Activated CD4-positive, alpha-beta T cell treated with anti-CD3 and anti-CD28 coated beads, Interleukin-10, Interleukin-2, amounts not matched to agents 100 ng/mL and 50 ng/mL, durations not matched to agents 16 hours and 8 hours (primary cell): Measurements from ENCODE around the gene MBNL1.

Experiments
- DNase-seq: peaks from one replicate; pipeline ENCODE4 v3.0.0-alpha.2; 2020

Gene MBNL1

DNA sequence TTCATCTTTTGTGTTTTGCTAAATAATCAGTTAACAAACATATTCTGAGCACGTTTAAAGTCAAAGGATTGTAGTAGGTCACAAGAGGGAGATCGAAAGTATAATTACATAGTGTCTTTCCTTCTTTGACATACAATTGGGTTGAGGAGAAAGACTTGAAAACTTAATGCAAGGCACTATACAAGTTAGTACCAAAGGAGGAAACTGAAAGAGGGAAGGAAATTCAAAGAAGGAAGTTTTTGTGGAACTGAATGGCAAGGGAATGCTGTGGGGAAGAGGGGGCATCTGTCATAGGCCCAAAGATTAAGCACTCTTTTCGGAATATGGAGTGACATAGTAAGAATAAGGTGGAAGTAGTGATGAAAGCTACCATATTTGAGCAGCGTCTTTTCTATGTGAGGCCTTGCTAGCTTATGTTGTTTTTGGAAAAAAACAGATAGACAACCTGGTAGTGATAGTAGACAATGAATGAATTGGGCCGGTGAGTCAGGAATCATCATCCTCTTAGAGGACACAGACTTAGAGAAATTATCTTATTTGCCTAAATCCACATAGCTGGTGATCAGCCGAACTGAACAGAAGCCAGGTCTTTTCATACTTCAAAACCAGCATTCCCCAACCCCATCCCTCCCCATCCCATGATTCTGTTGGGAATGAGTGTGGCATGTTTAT, 10.2 kb downstream of the MBNL1 start:
- no peak for DNase-seq

DNA sequence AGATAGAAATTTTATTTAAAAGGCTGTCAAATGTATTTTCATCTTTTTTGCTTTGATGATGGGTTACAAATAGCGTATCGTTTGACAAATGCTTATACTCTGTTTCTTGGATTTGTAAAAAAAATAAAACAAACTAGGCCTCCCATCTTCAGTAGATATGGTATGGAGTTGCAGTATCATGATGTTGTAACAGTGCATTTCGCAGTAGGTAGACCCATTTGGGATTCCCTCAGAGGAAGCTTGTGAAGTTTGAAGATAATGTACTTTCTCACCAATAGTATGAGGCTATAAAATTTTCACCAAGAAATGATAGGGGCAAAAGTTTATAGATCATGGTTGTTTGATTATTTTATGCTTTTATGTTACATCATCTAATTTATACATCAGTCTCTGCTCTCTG, 10.8 kb downstream of the MBNL1 start:
- DNase-seq: no peak

DNA sequence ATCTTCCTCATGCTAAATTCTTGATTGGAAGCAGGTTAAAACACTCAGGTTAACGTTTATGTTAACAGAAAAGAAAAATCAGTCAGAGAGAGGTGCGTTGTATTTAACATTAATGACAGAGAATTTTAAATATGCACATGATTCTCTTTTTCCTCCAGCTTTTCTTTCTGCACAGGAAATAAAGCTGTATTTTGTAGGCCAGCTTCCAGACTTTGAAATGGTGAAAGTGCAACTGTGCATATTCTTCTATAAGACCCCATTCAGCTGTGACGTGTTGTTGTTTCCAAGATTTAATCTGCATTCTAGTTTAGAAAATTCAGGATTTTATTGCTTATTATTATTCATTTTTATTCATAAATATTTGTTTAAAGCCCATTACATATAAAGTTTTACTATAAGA, 11.8 kb downstream of the MBNL1 start:
- no peak for DNase-seq

DNA sequence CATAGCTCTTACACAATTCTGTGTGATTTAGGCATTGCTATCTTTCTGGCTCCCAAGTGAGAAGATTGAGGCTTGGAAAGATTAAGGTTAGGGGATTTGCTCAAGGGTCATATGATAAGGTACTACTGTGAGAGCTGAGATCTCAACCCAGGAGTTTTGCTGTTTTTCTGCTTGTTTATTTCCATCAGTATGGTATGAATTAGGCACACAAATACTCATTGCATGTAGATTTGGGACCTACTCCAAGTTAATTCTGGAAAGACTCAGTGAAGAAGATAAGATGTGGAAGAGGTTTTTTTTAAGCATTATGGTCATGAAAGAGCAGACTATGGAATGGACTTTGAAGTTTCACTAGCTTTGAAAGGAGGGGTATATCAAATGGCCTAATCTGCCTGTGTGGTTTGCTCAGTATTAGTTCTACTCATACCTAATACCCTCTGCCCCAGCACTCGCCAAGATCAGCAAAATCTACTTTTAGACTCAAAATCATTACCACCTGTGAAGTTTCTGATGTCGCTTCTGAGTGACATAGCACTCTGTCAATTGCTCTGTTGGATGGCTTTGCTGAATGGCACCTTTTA, 12.5 kb downstream of the MBNL1 start:
- DNase-seq: peak; percentile 68

DNA sequence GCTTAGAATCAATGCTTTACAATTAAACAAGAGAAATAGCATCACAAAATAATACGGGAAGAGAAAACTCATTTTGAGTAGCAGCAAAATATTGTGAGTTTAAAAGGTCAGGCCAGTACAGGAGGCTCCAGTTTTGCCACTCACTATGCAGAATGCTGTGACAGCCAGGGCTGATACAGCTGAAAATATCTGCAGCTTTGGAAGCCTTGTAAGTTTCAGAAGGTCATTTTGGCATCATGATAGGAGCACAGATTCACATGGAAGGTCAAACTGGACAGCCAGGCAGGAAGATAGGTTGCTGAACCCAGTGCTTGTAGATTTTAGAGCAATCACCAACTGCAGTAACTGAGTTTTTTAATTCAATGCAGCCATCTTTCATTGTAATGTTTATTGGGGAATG, 14.1 kb downstream of the MBNL1 start:
- DNase-seq: no peak

DNA sequence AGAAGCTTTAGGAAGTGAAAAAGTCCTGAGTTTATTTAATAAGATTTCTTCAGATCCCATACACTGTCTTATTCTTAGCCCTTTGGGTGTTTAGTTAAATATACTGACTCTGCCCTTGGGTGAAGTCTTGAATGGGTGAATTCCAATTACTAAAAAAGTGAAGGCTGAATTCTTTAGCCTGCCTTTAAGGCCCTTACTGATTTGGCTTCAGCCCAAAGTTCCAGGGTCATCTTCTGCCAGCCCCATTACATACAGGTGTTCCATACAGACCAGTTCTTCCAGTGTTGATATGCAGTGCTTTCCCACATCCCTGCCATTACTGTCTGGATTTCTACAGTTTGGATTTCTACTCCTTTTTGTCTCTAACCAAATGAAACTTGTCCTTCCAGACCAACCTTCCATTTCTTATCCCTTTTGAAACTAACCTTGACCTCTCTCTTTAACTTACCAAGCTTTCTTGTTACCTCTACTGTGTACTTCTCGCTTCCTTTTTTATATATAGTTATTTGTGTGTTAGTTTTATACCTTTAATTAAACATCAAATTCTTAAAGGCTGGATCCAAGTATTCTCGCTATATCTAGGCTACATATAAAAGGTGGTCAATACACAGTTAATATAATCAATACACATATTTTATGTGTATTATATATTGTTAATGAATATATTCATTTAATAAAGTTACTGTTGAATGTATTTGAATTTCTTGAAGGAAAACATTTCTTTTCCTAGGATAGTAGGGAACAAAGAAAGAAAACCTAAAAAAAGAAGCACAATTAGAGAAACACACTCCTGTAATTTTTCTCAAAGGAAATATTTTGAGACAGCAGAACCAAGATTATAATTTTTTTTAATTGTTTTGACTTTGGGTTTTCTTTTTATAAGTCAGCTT, 15.0 kb downstream of the MBNL1 start:
- no peak for DNase-seq

DNA sequence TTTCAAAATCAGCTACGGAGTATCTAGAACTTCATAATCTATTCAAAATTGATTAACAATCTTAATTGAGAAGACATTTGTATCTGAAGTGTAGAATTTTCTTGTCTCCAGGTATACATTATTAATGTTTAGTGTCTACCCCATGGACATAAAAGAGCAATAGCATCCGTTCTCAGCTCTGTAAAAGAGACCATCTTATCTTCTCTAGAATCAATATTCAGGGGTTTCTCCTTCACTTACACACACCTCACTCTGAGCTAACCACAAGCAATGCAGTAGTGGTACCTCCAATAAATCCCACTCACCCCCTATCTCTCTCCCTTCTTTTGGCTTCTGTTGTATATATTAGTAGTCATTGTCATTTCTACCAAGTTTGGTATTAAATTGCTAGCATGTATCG, 16.2 kb downstream of the MBNL1 start:
- peak; percentile 45 for DNase-seq

DNA sequence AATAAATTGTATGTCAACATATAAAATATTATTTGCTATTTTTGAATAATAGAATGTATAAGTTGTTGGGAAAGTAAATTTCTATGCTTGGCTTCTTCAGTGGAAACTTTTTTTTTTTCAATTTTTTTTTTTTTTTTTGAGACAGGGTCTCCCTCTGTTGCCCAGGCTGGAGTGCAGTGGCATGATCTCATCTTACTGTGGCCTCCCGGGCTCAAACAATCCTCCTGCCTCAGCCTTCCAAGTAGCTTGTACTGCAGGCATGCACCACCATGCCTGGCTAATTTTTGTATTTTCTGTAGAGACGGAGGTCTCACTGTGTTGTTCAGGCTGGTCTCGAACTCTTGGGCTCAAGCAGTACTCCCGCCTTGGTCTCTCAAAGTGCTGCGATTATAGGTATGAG, 16.8 kb downstream of the MBNL1 start:
- no peak for DNase-seq

DNA sequence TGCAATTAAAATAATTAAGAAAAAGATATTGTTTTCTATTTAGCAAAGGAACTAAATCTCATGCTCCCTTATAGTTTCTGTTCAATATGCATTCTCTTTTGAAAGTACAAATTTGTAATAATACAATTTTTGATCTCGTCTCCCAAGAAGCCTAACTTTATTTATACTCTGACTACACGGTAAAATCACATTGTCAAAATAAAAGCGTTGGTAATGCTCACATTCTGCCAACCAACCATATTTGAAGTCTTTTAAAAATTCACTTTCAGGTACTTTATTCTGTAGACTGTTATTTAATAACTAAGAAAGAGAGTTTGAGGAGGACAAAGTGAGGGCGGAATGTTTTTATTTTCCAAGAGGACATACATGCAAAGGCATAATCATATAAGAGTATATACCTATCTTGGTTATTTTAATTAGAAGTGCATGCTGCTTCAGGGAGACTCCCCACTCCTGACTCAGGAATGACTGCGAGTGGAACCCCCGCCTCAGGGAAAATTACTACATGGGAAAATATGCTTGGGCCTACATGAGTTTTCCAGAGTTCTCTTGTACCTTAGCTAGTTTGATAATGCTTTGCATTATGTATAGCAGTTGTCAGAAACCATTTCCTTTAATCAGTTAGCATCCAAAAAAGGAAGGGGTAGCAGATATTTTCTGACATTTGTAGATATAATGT, 19.3 kb downstream of the MBNL1 start:
- no peak for DNase-seq

DNA sequence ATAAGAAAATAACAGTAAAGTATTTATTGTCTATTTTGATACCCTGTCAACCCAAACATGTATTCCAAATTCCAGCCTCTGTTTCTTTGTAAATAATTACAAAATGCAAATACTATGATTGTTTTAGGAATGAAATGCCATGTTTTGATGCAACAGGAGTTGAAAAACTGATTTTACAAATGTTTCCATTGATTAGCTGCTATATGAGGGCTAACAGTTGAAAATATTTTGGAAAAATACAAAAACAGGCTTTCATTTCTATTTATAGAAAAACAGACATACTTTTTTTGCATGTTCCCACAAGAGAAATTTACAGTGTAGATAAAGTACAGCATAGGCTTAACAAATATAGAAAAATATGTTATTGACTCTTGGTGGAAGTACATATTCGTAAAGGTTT, 20.0 kb downstream of the MBNL1 start:
- no peak for DNase-seq

DNA sequence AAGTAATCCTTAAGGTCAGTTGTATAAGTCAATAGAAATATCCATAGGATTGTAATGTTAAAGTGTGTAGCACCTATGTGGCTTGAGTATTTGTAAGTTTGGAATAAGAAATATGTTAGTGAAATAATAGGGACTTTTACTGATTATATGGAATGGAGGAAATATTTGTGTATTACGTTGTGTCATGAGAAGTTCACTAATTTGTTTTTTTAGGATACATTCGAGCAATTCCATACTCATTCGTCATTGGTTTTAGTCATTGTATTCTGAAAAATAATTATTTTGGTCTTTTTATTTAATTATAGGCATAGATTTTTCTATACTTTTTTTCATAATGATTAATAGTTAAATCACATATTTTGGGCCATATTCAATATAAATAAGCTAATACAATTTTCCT, 21.0 kb downstream of the MBNL1 start:
- no peak for DNase-seq

DNA sequence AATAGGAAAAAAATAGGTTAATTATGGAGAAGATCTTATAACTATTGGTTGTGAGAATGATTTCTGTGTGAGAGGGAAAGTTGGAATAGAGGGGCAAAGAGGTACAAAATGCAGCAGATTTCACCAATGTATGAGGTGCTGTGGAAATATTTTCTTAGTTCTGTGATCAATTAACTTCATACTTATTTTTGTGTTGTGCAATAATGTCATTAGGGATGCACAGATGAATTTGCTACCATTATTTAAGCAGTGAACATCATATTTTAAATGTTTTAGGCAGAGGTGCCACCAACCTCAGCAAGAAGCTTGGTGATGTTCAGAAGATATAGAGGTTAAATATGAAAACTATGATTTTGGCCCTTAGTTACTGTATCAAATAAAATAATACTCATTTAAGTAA, 21.6 kb downstream of the MBNL1 start:
- no peak for DNase-seq

DNA sequence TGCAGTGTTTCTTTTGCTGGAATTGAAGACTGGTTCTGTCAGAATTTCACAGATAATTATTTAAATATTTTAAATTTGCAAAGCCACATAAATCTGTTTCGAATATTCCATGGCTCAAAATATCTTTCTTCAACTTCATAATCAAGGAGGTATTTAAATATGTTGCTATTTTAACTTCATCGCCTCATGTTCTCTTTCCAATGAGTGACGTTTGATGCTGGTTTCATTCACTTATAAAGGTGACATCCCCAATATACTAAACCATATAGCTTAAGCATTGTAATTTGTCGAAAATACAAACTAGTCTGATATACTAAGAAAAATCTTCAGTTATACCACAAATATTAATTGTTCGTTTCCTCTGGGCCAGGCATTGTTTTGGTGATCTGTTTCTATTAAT, 22.5 kb downstream of the MBNL1 start:
- no peak for DNase-seq

DNA sequence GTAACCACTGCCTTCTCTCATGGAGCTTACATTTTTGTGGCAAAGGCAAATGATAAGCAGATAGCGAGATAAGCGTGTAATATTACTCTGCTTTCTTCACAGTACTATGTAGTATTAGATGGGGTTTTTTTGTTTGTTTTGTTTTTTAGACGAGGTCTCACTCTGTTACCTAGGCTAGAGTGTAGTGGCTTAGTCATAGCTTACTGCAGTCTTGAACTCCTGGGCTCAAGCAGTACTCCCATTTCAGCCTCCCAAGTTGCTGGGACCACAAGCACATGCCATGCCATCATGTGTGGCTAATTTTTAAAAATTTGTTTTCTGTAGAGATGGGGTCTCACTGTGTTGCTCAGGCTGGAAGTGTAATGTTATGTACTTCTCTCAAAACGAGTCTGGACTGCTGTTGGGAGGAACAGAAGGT, 22.9 kb downstream of the MBNL1 start:
- DNase-seq: no peak

DNA sequence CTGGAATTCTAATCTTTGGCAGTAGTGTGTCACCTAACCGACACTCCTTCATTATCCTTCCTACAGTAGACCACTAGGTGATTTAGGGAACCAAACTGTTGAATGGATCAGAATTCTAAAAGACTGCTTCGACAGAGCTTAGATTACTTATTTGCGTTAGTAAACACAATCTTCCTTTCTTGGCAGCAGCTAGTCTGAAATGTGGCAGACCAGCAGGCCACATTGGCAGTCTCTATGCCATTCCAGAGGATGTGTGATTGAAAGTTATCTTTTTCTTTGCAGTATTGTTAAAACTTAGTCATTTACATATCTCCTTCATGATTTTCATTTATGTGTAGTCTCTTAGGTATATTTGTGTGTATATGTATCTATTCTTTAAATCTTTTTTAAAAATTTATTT, 23.6 kb downstream of the MBNL1 start:
- no peak for DNase-seq

DNA sequence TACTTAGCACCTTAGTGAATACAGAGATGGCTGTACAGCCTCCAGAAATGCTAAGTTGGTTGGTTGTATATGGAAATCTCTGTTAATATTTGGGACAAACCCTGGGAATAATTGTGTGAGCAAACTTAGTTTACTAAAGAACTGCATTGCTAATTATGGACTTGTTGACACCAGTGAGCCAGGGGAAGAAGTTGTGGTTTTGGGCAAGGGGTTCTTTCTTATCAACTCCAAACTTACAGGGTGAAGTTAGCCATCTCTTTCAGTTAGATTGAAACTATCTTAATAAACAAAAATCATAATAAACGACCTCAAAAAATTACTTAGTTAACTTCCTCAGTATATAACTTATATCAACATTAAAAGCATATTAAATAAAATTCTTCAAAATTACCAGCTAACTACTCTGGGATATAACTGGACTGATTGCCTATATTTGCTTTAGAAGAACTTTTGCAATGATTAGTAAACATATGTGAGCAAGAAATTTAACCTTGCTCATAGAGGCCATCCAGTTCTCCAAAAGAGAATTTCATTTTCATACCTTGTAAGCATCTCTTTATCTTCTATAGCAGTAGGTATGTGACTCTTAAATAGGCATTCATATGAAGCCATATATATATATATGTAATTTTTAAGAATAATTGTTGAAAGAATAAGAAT, 24.7 kb downstream of the MBNL1 start:
- DNase-seq: no peak

DNA sequence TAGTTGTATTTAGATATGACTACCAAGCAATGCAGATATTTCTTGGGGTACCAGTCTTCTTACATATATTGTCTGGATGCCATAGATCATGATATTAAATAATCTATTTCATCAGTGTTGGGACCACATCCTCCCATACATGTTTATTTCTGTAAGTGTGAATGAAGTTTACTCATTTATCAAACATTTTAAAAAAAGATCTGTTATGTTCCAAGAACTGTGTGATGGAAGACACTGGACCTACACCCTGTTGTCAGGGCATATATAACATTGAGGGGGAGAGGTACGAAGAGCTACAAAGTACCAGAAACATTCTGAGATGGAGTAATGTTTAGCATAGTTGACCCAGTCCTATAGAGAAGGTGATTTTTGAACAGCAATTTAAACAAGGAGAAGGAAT, 26.6 kb downstream of the MBNL1 start:
- no peak for DNase-seq

DNA sequence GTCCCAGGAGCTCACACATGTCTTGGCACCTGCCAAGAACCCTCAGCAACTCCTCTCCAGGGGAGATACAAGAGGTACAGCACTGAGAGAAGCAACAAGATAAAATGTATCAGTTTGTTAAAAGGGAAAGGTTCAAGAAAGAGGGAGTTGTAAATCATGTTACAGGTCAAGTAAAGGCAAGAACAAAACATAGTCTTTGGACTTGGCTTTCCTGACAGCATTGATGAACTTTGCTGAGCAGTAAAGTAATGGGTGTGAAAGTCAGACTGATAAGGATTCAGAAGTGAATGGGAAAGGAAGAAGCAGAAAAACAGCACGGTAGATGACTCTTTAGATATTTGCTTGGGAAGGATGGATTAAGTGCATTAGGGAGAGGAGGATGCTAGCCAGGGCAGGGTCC, 27.1 kb downstream of the MBNL1 start:
- no peak for DNase-seq

DNA sequence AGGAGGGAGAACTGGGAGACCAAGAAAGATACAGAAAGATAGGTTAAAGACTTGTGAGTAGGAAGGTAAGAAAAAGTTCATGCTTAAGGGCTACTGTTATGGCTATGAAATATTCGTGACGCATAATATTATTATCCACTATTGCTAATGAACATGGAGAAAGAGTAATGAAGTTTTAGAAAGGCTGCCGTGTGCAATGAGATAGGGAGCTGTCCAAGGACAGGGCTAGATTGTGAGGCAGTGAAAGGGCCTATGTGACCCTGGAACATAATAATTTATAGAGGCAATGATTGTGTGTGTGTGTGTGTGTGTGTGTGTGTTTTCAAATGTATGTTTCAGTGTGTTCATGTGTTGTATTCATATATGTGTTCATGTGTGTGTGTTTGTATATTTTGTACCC, 27.7 kb downstream of the MBNL1 start:
- no peak for DNase-seq

DNA sequence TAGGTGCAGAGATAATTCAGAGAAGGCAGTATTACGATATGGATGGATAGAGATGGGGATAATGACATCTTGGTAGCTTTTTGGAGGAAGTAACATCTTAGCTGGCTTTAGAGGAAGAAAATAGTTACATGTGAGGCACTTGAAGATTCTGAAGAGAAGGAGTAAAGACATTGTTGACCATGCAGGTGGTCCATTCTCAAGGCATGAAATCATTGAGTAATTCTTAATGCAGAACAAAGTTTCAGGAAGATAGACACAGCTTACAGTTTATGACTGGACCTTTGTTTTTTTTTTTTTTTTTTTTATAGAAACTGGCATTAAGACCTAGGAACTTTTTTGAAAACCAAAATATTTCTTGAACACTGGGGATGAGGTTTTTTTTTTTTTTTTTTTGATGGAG, 28.2 kb downstream of the MBNL1 start:
- no peak for DNase-seq

DNA sequence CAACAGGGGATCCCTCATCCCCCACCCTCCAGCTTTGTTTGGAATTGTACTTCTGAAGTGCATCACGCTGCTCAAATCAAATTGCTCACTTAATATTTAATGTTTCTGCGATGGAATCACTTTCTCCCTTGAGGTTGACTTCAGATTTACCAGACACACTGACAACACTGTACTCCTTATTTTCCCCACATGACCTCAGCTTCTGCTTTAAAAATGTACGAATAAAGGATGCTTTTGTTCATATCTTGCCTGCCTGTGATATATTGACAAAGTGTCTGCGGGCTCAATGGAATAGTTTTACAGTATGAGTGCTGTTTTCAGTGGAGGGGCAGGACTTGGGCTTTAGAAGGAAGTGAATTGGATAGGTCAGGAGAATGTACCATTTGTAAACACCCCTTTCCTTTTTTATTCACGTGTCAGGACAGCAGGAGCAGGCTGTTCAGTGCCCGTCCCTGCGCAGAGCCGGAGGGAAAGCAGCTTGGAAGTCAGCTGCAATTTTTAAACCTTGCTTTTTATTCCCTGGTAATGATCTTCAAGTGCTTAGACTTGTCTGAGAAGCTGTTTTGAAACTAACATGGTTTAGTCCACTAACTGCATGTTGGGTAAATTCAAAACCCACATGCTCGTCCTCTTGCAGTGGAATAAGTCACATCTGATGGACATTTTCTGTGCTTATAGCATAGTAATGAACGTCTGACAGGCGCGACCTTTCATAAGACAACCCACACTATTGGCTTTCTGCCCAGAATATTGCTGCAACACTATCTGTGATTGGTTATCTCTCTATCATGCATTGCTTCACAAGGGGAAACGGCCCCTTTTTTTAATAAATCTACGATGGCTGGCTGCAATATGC, 29.9 kb downstream of the MBNL1 start:
- peak; percentile 83 for DNase-seq
